Caco-2 (cell line): Measurements from ENCODE around the gene TMEM45B. TPM values are rescaled to one million over a fixed set of nuclear protein-coding genes. Genes with fewer than 3 reads are reported as not detected.

Experiments
- BruUV-seq: library from RNA; stranded (reverse); fragments of 400-500 nt; replicated peaks from 2 replicates; lab custom pipeline; 2021; lab: Mats Ljungman, UMichigan
- CTCF ChIA-PET: fragments of 300-600 bp; sonication (Branson Sonifier 250); formaldehyde crosslinking; loops from one replicate; lab custom pipeline; 2022; ENCODE audit warnings: antibody characterized with exemption; lab: Charles Lee
- POLR2A ChIA-PET: fragments of 300-600 bp; sonication (Branson Sonifier 250); formaldehyde crosslinking; loops from one replicate; lab custom pipeline; 2022; ENCODE audit warnings: antibody characterized with exemption; lab: Charles Lee
- DNase-seq, 2 experiments: peaks; one replicate each; pipeline versions ENCODE4 v3.0.0 to v3.0.0-alpha.2; 2020 to 2022
- H3K27me3 ChIP-seq: replicated peaks from 2 replicates; pipeline ENCODE4 v1.6.0; 2011; ENCODE audit warnings: low read length; ENCODE audit not compliant: control insufficient read depth, insufficient read depth
- H3K36me3 ChIP-seq: 2 replicates; pipeline ENCODE4 v1.5.1; 2011; ENCODE audit warnings: low read length; ENCODE audit not compliant: control insufficient read depth, insufficient read depth
- H3K4me1 ChIP-seq: fragments of 250-450 bp; sonication (Bioruptor Pico); 2 replicates; pipeline ENCODE4 v1.5.1; 2020; ENCODE audit warnings: mild to moderate bottlenecking
- H3K4me3 ChIP-seq: 2 replicates; pipeline ENCODE4 v1.5.1; 2011; ENCODE audit warnings: low read depth, mild to moderate bottlenecking, control low read depth, low read length
- H3K9me3 ChIP-seq: fragments of 250-450 bp; sonication (Bioruptor Pico); 2 replicates; pipeline ENCODE4 v1.5.1; 2020; ENCODE audit warnings: mild to moderate bottlenecking, moderate library complexity
- H3K27ac Mint-ChIP-seq: one replicate; pipeline ENCODE4 v1.8.0; 2022; ENCODE audit warnings: mixed read lengths; ENCODE audit not compliant: unreplicated experiment
- H3K27me3 Mint-ChIP-seq: one replicate; pipeline ENCODE4 v1.8.0; 2022; ENCODE audit warnings: mixed read lengths; ENCODE audit not compliant: insufficient read depth, unreplicated experiment
- H3K36me3 Mint-ChIP-seq: one replicate; pipeline ENCODE4 v1.8.0; 2022; ENCODE audit warnings: mild to moderate bottlenecking, mixed read lengths; ENCODE audit not compliant: insufficient read depth, unreplicated experiment
- H3K4me1 Mint-ChIP-seq: one replicate; pipeline ENCODE4 v1.8.0; 2022; ENCODE audit warnings: low read depth, mixed read lengths; ENCODE audit not compliant: unreplicated experiment
- H3K4me3 Mint-ChIP-seq: one replicate; pipeline ENCODE4 v1.8.0; 2022; ENCODE audit warnings: mild to moderate bottlenecking, moderate library complexity, mixed read lengths; ENCODE audit not compliant: unreplicated experiment
- H3K9me3 Mint-ChIP-seq: one replicate; pipeline ENCODE4 v1.8.0; 2022; ENCODE audit warnings: mixed read lengths; ENCODE audit not compliant: unreplicated experiment
- CTCF ChIP-seq, 2 experiments: fragments of 200-600 bp in 1 of 2; IDR thresholded peaks; 1 replicate in 1 of 2; 2 replicates in 1 of 2; pipeline versions ENCODE4 v1.5.1 to v1.8.0; 2011 to 2022; ENCODE audit warnings: antibody characterized with exemption in 1 of 2, control low read depth in 1 of 2, inconsistent platforms in 1 of 2, low read depth in 1 of 2, low read length in 1 of 2, mild to moderate bottlenecking in 1 of 2, moderate library complexity in 1 of 2; ENCODE audit not compliant: insufficient read depth in 1 of 2, severe bottlenecking in 1 of 2, unreplicated experiment in 1 of 2
- intact Hi-C: fragments of 100-400 bp; cut with micrococcal nuclease; formaldehyde crosslinking; loops from one replicate; pipeline ENCODE4 v1.10.0; 2022; ENCODE audit not compliant: unreplicated experiment
- total RNA-seq: library from RNA; stranded (reverse); gene quantifications from 2 replicates; pipeline ENCODE4 v1.2.3, GENCODE V29; 2022

The TMEM45B gene
- total RNA-seq, 1 experiment from 2014 or later, result 60.0 TPM

DNA sequence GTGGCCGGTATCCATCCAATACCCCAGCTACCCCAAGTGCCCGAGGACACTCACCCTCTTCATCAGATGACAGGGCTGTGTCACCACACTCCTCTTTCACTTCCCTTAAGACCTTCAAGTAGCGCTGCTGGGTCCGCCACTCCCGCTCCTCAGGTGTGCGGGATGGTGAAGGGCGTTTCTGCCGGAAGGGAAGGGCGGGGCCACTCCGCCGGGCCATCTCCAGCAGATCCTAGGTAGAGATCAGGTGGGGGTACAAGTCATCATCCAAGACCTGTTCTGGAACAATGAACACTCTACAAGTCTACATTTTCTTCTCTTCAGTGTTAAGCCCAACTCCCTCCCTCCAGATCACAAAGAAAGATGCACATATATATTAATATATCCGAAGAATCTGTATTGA lies 69.7 kb downstream of the TMEM45B start:
- ChIA-PET POLR2A (no interaction called here), CTCF (interaction anchor here (0.5 to 0.9 kb wide), 2 partner anchors 10 to 38 kb away, joined by 3 read pairs; no protein-coding TSS in a partner anchor)
- Histone ChIP-seq H3K9me3 (no peaks in the 10 kb centered on the region), H3K4me1 (no peaks in the 10 kb centered on the region), H3K27me3 (no peaks in the 10 kb centered on the region), H3K4me3 (no peak overlapping the region), H3K36me3 (peaks cover 24% of the 10 kb centered on the region)
- DNase-seq, result no peak
- no TSS peak for BruUV-seq
- H3K4me1 Mint-ChIP-seq, result no peaks in the 10 kb centered on the region
- no peak overlapping the region for H3K4me3 Mint-ChIP-seq
- peaks cover 100% of the 10 kb centered on the region for H3K36me3 Mint-ChIP-seq
- H3K9me3 Mint-ChIP-seq, result no peaks in the 10 kb centered on the region
- H3K27me3 Mint-ChIP-seq, result no peaks in the 10 kb centered on the region
- no peak overlapping the region for H3K27ac Mint-ChIP-seq
- no peak for TF ChIP-seq CTCF (IDR thresholded peaks at IDR 0.05; ENCODE audit: insufficient read depth in 1 of 2, low read depth in 1 of 2, low read length in 1 of 2, severe bottlenecking in 1 of 2, unreplicated experiment in 1 of 2)
- intact Hi-C loops, result no loop called here

DNA sequence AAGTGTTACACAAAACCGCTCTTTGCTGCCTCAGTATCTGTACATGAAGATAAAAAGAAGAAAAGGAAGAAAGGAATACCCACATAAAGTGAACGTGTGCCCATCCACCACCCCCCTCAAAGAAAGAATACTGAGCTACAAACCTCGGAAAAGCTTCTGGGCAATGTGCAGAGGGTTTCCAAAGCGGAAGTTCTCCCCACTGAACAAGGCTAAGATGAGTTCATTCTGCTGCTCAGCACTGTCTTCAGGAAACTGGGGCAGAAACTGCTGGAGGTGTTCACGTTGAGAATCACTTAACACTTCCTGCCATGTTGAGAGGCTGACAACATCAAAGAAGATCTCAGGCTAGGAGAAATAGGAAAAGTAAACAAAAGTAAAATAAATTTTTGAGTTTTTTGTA lies 72.8 kb downstream of the TMEM45B start:
- Mint-ChIP-seq H3K9me3 (no peaks in the 10 kb centered on the region), H3K36me3 (peaks cover 96% of the 10 kb centered on the region), H3K4me1 (peaks cover 5% of the 10 kb centered on the region), H3K27me3 (no peaks in the 10 kb centered on the region), H3K27ac (no peak overlapping the region), H3K4me3 (no peak overlapping the region)
- Histone ChIP-seq H3K9me3 (no peaks in the 10 kb centered on the region), H3K36me3 (peaks cover 21% of the 10 kb centered on the region), H3K27me3 (no peaks in the 10 kb centered on the region), H3K4me1 (no peaks in the 10 kb centered on the region), H3K4me3 (no peak overlapping the region)
- DNase-seq, result no peak
- TF ChIP-seq CTCF (IDR thresholded peaks at IDR 0.05; ENCODE audit: insufficient read depth in 1 of 2, low read depth in 1 of 2, low read length in 1 of 2, severe bottlenecking in 1 of 2, unreplicated experiment in 1 of 2), result no peak
- BruUV-seq, result no TSS peak
- intact Hi-C loops, result no loop called here
- CTCF ChIA-PET, result no interaction called here
- POLR2A ChIA-PET, result no interaction called here

- Mint-ChIP-seq H3K36me3 (peaks cover 62% of the 10 kb centered on the region), H3K27ac (peak overlapping the region; percentile 80), H3K4me3 (peak overlapping the region; percentile 84), H3K4me1 (peaks cover 13% of the 10 kb centered on the region), H3K27me3 (no peaks in the 10 kb centered on the region), H3K9me3 (no peaks in the 10 kb centered on the region)
- H3K27me3 ChIP-seq, result no peaks in the 10 kb centered on the region
- peaks cover 4% of the 10 kb centered on the region; the same call in 1 of the 2 replicates for H3K36me3 ChIP-seq
- no peaks in the 10 kb centered on the region for H3K9me3 ChIP-seq
- peak overlapping the region; percentile 86 for H3K4me3 ChIP-seq
- no peak for TF ChIP-seq CTCF (IDR thresholded peaks at IDR 0.05; ENCODE audit: insufficient read depth in 1 of 2, low read depth in 1 of 2, low read length in 1 of 2, severe bottlenecking in 1 of 2, unreplicated experiment in 1 of 2)
- ChIA-PET CTCF (interaction anchor here (0.9 to 1.4 kb wide), 3 partner anchors 13 to 238 kb away, joined by 3 to 8 read pairs (median 3); no protein-coding TSS in a partner anchor), POLR2A (interaction anchor here (0.5 to 2.1 kb wide), 3 partner anchors 33 to 108 kb away, joined by 4 to 10 read pairs (median 6); partner anchors contain the start of gene PRDM10)
- H3K4me1 ChIP-seq, result peaks cover 14% of the 10 kb centered on the region
- intact Hi-C loops, result loop anchor here (1.0 kb wide), 3 partner anchors 80 to 252 kb away; partner anchors contain the start of gene APLP2
- BruUV-seq, result no TSS peak
- DNase-seq, result no peak
Observed at GRCh38 chr11:129894278-129895125, 78.9 kb downstream of the TMEM45B start.
